Tibial nerve (tissue), 4 donors: ENCODE measurements around the gene DDX21.

Experiments used
- EP300 ChIP-seq, 2 donors: sonication (generic); formaldehyde crosslinking; IDR thresholded peaks; one replicate each; pipeline ENCODE4 v1.6.1; 2017; ENCODE audit warnings: antibody characterized with exemption in 2 of 2, mild to moderate bottlenecking in 1 of 2
- POLR2A ChIP-seq, 2 donors: fragments of 450-650 bp; IDR thresholded peaks; one replicate each; pipeline ENCODE4 v1.6.1; 2017; ENCODE audit warnings: antibody characterized with exemption in 2 of 2, mild to moderate bottlenecking in 2 of 2, moderate library complexity in 2 of 2
- TF ChIP-seq, protein P1 (sequence below), 5 experiments: fragments of 200-600 bp in 3 of 5; fragments of 450-650 bp in 2 of 5; sonication (generic) in 3 of 5; IDR thresholded peaks; one replicate each; pipeline ENCODE4 v1.5.1; 2016 to 2019; ENCODE audit warnings: antibody characterized with exemption in 5 of 5, mild to moderate bottlenecking in 3 of 5, moderate library complexity in 2 of 5

- TF ChIP-seq, protein P1, sequence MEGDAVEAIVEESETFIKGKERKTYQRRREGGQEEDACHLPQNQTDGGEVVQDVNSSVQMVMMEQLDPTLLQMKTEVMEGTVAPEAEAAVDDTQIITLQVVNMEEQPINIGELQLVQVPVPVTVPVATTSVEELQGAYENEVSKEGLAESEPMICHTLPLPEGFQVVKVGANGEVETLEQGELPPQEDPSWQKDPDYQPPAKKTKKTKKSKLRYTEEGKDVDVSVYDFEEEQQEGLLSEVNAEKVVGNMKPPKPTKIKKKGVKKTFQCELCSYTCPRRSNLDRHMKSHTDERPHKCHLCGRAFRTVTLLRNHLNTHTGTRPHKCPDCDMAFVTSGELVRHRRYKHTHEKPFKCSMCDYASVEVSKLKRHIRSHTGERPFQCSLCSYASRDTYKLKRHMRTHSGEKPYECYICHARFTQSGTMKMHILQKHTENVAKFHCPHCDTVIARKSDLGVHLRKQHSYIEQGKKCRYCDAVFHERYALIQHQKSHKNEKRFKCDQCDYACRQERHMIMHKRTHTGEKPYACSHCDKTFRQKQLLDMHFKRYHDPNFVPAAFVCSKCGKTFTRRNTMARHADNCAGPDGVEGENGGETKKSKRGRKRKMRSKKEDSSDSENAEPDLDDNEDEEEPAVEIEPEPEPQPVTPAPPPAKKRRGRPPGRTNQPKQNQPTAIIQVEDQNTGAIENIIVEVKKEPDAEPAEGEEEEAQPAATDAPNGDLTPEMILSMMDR (IDR thresholded peaks at IDR 0.05) = no peak
- TF ChIP-seq POLR2A (IDR thresholded peaks at IDR 0.05) (no peak), EP300 (IDR thresholded peaks at IDR 0.05) (no peak)
Observed at GRCh38 chr10:68957284-68957615, 1.3 kb downstream of the DDX21 start.
